ENCODE results near the gene ARL3.

ARL3 gene

DNA sequence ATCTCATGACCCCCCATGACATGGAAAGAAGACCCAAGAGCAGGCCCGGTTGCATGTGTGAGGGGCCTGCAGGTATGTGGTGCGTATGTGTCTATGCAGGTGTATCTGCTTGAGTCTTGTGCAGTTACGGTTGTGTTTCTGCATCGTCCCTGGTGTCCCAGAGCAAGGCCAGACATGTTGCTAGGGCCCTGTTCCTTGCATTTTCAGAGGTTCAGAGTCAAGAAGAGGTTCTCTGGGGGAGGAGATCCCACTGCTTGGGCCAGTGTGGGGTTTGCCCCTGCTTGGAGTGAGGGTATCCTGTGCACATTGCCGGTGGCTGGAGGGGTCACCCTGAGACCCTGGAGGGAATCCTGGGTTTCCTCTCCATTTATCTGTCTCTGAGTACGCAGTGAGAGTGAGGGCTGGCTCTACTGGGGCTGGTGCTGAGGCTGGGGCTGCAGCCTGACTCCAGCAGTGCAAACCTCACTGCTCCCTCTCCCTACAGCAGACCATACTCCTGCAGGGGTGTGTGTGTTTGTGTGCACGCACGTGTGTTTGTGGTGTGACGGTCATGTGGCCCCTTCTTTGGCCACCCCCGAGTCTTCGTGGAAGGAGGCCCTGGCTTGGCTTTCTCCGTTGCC, 65.8 kb downstream of the ARL3 start:
- TF ChIP-seq, protein P1, sequence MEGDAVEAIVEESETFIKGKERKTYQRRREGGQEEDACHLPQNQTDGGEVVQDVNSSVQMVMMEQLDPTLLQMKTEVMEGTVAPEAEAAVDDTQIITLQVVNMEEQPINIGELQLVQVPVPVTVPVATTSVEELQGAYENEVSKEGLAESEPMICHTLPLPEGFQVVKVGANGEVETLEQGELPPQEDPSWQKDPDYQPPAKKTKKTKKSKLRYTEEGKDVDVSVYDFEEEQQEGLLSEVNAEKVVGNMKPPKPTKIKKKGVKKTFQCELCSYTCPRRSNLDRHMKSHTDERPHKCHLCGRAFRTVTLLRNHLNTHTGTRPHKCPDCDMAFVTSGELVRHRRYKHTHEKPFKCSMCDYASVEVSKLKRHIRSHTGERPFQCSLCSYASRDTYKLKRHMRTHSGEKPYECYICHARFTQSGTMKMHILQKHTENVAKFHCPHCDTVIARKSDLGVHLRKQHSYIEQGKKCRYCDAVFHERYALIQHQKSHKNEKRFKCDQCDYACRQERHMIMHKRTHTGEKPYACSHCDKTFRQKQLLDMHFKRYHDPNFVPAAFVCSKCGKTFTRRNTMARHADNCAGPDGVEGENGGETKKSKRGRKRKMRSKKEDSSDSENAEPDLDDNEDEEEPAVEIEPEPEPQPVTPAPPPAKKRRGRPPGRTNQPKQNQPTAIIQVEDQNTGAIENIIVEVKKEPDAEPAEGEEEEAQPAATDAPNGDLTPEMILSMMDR (IDR thresholded peaks at IDR 0.05; ENCODE audit: low read depth, low read length): no peak
- TF ChIP-seq MYC (IDR thresholded peaks at IDR 0.05; ENCODE audit: low read depth, low read length): no peak
- TF ChIP-seq, protein P2, sequence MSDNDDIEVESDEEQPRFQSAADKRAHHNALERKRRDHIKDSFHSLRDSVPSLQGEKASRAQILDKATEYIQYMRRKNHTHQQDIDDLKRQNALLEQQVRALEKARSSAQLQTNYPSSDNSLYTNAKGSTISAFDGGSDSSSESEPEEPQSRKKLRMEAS (IDR thresholded peaks at IDR 0.05; ENCODE audit: low read depth, low read length): no peak
- TF ChIP-seq POLR2A (IDR thresholded peaks at IDR 0.05; ENCODE audit: extremely low read depth, insufficient read length): no peak
- H3K4me3 ChIP-seq (ENCODE audit: low read depth, low read length): peak overlapping the region; percentile 14
- no peak for DNase-seq (ENCODE audit: low read depth)

DNA sequence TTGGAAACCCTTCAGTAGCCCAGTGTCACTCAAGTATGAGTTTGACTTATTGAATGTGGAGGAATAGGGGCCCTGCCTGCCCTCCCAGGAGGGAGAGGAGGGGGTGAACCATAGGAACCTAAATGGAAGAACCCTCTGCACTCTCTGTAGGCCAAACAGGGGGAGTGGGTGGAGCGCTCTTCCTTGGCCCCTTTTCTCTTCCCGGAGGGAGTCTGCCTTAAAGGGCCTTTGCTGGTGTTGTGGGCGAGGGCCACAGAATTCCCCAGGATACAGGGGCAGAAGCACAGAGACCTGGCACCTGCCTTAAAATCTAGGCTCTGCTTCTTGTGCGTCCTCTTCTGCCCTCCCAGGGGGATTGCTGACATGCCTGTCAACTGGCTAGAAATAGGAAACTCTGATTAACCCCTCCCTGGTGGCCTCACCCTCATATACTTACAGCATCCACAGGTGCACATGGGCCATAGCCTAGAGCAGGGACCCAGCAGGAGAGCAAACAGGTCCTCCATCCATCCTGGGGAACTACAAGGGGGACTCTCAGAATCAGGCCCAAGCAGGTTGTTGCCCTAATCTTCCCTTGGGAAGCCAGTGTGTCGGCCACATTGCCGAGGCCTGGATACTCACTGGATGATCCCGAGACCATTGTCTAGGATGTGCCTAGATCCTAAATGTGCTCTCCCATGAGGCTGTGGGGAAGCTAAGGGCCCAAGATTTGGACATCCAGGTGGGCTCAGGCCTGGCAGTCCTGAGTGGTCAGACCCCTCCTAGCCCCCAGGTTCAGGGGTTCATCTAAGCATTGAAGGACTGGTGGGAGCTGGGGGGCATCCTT, 66.5 kb downstream of the ARL3 start:
- DNase-seq (ENCODE audit: low read depth): peak; percentile 51
- H3K4me3 ChIP-seq (ENCODE audit: low read depth, low read length): peak overlapping the region; percentile 96
- TF ChIP-seq, protein P1 (IDR thresholded peaks at IDR 0.05; ENCODE audit: low read depth, low read length): no peak
- no peak for TF ChIP-seq MYC (IDR thresholded peaks at IDR 0.05; ENCODE audit: low read depth, low read length)
- TF ChIP-seq, protein P2 (IDR thresholded peaks at IDR 0.05; ENCODE audit: low read depth, low read length): no peak
- TF ChIP-seq POLR2A (IDR thresholded peaks at IDR 0.05; ENCODE audit: extremely low read depth, insufficient read length): no peak

DNA sequence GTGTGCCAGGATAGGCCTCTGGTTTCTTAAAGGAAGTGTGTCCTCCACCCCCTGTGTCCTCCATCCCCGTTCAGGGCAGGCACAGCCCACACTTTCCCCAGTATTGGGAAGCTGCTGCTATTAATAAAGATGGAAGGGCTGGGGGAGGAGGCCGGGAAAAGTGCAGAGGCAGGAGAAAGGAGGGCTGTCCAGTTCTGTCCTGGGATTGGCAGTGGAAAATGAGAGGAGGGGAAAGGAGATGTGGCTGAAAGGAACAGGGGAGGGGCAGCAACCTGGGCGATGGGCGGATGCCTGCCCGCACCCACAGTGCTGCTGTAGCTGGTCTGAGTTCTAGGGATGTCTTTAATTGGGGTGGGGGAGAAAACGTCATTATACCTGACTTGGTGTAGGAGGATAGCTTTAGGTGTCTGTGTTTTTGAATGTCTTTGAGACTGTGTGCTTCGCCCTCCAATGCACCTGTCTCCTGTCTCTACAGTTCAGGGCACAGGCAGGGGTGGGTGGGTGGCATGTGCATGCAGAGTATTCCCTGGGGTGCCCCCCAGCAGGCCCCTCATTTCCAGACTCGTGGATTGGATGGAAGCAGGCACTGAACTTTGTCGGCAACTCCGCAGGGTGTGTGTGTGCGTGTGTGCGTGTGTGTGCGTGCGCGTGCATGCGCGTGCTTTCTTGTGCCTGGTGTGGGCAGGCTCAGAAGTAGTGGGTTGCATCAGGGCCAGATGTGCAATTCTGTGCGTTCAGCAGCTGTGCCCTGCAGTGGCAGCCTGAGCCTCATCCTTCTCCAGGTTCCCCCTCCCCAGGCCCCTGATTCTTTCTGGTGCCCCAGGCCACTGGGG, 67.4 kb downstream of the ARL3 start:
- peak; percentile 52 for DNase-seq (ENCODE audit: low read depth)
- peak overlapping the region; percentile 96 for H3K4me3 ChIP-seq (ENCODE audit: low read depth, low read length)

DNA sequence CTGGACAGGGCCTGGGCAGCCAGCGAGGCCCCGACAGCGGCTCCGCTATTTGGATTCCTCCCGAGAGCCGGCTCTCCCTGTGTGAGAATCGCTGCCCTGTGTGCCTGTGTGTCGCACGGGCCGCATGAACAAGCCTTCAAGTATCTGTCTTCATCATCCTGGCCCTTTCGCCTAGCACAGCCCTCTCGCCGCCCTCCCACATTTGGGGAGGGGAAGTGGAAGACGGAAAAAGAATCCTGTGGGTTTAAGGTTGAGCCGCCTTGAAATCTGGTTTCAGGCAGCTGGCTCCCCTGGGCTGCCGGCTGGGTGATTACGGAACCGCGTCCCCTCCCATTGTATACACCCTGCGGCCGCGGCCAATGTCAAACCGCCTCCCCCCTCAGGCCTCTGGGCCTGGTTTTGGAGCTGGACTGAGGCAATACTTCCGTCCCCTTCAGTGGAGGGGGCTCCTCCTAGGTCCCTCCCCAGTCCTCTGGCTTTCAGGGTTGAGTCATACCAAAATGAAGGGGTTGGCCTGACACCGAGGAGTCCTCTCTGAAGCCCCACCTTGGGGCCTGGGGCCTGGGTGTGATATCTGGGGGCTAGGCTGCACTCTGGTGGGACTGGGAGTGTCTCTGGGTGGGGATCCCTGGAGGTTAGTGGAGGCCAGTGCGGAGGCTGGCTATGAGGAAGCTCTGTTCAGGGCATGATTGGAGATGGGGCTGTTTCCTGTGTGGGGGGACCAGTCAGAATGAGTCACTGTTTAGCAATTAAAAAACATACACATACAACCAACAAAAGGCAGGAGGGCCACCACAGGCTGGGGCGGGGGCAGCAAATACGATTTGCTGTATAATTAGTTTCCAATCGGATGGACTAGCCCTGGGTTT, 68.2 kb downstream of the ARL3 start:
- peak overlapping the region; percentile 96 for H3K4me3 ChIP-seq (ENCODE audit: low read depth, low read length)
- peak; percentile 100 for DNase-seq (ENCODE audit: low read depth)
- no peak for TF ChIP-seq POLR2A (IDR thresholded peaks at IDR 0.05; ENCODE audit: extremely low read depth, insufficient read length)
- TF ChIP-seq MYC (IDR thresholded peaks at IDR 0.05; ENCODE audit: low read depth, low read length): peak; percentile 84
- TF ChIP-seq, protein P2 (IDR thresholded peaks at IDR 0.05; ENCODE audit: low read depth, low read length): peak; percentile 70

More for the DNA sequence above, 67.4 kb downstream of the ARL3 start:
- TF ChIP-seq, protein P1 (IDR thresholded peaks at IDR 0.05; ENCODE audit: low read depth, low read length): no peak
- TF ChIP-seq POLR2A (IDR thresholded peaks at IDR 0.05; ENCODE audit: extremely low read depth, insufficient read length) (no peak), MYC (IDR thresholded peaks at IDR 0.05; ENCODE audit: low read depth, low read length) (no peak)
- TF ChIP-seq, protein P2 (IDR thresholded peaks at IDR 0.05; ENCODE audit: low read depth, low read length): no peak

DNA sequence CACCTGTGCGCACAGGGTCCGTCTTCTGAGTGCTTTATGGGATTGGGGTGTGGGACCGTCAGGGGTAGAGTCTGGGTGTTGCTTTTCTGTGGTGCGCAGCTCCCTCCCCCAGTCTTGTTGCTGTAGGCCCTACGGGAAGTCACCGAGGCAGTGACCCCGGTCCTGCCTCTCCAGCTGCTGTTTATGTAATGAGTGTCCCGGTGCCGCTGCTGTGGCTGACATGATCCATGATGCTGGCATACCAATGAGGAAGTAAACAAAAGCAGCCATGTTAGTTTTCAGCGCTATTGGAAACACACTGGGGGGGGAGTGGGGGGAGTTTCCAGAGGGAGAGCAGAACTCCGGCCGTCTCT, 68.8 kb downstream of the ARL3 start:
- TF ChIP-seq, protein P2 (IDR thresholded peaks at IDR 0.05; ENCODE audit: low read depth, low read length): peak; percentile 52; the same call in 1 of the 2 replicates
- no peak; the same call in 1 of the 2 replicates for TF ChIP-seq MYC (IDR thresholded peaks at IDR 0.05; ENCODE audit: low read depth, low read length)
- DNase-seq (ENCODE audit: low read depth): peak; percentile 86
- H3K4me3 ChIP-seq (ENCODE audit: low read depth, low read length): peak overlapping the region; percentile 96

Data from NB4 (cell line).